ENCODE results near the gene CDC25B.

DNA sequence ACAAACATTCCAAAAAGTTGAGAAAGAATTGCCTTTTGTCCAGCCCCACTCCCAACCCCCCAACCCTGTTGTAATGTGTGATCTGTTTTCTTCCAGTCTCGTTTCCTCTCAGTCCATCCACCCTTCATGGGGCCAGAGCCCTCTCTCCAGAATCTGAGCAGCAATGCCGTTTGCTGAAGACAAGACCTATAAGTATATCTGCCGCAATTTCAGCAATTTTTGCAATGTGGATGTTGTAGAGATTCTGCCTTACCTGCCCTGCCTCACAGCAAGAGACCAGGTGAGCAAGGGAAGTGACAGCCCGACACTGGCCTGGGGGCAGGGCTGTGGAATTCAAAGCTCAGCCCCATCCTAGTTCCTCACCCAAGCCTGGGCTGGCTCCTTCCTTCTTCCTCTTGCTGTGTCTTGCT lies 58.4 kb downstream of the CDC25B start:
- TF ChIP-seq, protein P1, sequence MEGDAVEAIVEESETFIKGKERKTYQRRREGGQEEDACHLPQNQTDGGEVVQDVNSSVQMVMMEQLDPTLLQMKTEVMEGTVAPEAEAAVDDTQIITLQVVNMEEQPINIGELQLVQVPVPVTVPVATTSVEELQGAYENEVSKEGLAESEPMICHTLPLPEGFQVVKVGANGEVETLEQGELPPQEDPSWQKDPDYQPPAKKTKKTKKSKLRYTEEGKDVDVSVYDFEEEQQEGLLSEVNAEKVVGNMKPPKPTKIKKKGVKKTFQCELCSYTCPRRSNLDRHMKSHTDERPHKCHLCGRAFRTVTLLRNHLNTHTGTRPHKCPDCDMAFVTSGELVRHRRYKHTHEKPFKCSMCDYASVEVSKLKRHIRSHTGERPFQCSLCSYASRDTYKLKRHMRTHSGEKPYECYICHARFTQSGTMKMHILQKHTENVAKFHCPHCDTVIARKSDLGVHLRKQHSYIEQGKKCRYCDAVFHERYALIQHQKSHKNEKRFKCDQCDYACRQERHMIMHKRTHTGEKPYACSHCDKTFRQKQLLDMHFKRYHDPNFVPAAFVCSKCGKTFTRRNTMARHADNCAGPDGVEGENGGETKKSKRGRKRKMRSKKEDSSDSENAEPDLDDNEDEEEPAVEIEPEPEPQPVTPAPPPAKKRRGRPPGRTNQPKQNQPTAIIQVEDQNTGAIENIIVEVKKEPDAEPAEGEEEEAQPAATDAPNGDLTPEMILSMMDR (IDR thresholded peaks at IDR 0.05): no peak
- TF ChIP-seq POLR2AphosphoS5 (IDR thresholded peaks at IDR 0.05): no peak

Measured in prostate gland (tissue), 2 donors.